Stimulated activated CD4-positive, alpha-beta T cell treated with anti-CD3 and anti-CD28 coated beads, Interleukin-1b, Interleukin-23, amount 100 ng/mL, for 4 hours (primary cell): ENCODE measurements around the gene EVC.
A peak's percentile ranks its signal among the peaks of the same experiment; 100 is the strongest.

Source experiments
- DNase-seq, 2 donors: peaks; one replicate each; pipeline ENCODE4 v3.0.0-alpha.2; 2020; ENCODE audit warnings: low read depth in 2 of 2

The EVC gene

DNA sequence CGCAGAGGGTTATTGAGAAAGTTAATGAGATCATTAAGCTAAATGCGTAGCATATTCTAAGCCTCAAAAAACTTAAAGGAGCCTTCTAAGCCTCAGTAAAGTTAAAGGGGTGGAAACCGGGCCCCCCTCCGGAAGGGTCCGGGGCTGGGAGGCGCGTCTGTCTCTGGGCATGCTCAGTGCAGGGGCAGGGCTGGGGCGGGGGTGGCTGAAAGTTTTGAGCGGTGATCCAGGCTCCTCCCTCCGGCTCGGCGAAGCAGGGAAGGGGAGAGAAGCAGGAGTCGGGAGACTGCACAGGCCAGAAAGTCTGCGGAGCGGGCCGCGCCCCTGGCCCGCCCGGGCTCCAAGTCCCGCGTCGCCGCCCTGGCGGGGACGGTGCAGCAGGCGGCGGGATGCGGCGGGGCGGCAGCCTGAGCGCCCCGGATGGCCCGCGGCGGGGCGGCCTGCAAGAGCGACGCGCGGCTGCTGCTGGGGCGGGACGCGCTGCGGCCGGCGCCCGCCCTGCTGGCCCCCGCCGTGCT, at the start of gene EVC:
TSS of gene EVC (plus strand) at position 241 of the 518 bp plus-strand sequence. CDS start at position 421, 180 bp downstream.
- peak in 1 of 2 donors; percentile 18 for DNase-seq

DNA sequence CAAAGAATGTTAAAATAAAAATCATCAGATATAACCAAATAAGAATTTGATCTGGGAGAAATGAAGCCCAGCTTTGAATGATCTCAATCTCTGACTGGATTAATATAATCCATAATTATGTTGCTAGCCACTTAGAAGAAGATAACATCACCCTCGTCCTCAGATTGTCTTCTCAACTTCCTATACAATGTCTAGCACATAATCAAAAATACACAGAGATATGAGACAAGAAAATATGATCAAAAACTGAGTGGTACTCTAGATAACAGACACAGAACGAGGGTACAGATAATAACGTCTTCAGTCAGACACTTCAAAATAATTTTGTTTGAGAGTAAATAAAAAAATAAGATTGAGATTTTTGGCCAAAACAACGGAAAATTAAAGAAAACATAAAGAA, 49.8 kb upstream of the EVC start:
- DNase-seq: no peak

DNA sequence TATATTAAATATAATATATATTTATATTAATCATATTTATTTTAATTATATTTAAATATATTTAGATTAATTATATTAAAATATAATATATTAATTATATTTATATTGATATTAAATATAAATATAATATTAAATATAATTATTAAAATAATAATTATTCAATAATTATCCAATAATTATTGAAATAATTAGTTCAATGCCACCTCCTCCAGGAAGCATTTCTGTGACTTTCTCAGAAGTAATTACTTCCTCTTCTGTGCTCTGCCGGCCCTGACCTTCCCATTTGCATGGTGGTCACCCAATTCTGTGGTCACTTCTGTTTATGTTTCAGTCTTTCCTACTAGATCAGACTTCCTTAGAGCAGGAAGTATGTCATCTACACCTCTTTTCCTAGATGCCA, 48.4 kb upstream of the EVC start:
- no peak for DNase-seq

DNA sequence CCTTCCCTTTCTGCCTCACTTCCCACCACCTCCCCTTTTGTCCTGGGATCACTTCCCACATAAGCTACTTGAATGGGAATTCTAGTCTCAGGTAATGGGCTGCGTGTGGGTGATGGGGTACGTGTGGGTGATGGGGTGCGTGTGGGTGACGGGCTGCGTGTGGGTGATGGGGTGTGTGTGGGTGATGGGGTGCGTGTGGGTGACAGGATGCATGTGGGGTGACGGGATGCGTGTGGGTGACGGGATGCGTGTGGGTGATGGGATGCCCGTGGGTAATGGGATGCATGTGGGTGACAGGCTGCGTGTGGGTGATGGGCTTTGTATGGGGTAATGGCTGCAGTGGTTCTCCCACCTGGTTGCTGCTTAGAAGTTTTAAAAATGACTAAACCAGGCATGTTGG, 46.2 kb upstream of the EVC start:
- DNase-seq: no peak

DNA sequence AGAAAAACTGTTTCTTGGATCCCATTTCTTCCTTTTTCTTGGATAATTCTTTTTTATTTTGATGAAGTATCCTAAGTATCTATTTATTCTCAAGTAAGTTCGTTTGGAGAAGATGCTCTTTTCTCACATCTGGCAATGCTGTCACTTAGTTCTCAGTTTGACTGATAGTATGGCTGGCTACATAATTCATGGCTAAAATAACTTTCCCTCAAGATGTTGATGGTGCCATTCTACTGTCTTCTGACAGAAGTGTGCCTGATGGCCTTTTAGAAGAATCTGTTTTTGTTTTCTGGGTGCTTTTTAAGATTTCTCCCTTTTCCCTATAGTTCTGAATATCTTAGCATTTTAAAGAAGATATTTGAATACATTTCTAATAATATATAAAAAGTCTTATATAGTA, 44.3 kb upstream of the EVC start:
- no peak for DNase-seq

DNA sequence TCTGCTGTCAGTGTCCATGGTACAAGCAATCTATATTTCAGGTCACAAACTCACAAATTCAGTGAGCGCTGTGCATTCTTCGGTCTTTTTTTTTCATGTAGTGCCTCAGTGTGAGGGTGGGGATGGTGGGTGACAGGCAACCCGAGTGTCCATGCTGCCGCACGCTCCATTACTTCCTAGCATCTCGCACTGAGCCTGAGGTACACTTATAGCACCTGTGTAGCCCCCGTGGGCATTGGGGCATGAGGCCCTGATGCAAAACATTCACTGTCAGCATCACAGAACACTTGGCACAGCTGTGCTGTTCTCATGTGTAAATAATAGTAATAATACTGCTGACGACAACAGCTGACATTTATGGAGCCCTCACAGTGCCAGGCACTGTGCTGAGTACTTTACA, 34.2 kb upstream of the EVC start:
- DNase-seq: no peak

DNA sequence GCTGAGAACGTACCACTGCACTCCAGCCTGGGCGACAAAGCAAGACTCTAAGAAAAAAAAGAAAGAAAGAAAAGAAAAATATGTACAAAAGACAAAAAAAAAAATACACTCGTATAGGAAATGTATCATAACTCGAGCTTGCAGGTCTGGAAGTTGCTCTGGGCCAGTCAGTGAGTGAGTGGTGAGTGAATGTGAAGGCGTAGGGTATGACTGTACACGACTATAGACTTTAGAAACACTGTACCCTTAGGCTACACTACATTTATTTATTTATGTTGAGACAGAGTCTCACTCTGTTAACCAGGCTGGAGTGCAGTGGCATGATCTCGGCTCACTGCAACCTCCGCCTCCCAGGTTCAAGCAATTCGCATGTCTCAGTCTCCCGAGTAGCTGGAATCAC, 32.0 kb upstream of the EVC start:
- DNase-seq: no peak

DNA sequence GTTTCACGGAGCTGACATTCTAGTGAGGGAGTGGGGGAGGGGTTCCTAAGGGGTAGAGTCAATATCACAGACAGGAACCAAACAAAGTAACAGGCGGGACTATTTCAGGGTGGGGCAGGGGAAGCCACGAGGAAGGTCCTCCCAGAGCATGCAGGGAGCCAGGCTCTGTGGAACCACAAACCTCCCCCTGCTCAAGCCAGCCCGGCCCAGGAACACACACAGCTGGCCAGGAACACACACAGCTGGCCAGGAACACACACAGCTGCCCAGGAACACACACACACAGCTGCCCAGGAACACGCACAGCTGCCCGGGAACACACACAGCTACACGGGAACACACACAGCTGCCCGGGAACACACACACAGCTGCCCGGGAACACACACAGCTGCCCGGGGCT, 27.4 kb upstream of the EVC start:
- DNase-seq: no peak

DNA sequence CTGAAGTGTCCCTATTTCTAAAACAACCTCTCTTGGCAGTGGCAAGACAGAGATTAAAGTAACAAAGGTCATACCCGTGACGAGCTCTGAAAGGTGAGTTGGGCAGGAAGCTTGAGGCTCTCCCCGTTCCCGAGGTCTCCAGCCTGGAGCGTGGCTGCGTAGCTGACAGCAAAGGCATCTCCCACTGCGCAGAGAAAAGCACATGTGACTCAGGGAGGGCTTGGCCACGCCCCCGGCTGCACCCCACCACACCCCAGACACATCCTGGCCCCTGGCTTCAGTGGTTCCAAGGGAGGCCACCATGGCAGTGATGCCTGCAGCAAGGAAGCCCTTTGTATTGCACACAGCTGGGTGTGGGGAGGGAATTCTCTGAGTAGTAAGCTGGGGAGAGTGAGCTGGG, 25.7 kb upstream of the EVC start:
- no peak for DNase-seq

DNA sequence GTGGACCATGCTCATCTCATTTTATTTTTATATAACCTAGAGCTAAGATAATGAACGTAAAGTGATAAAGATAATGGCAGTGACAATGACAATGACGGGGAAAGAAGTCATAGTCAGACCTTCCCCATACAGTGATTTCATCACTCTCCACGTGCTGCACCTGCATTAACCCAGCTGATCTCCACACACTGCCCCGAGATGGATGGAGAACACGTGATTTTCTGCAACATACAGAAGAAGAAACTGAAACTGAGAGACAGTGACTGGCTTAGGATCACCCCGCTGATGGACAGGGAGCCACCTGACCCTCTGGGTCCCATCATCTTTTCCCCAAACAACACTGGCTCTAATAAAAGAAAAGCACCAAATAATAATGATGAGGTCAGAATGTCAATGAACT, 24.7 kb upstream of the EVC start:
- DNase-seq: no peak

DNA sequence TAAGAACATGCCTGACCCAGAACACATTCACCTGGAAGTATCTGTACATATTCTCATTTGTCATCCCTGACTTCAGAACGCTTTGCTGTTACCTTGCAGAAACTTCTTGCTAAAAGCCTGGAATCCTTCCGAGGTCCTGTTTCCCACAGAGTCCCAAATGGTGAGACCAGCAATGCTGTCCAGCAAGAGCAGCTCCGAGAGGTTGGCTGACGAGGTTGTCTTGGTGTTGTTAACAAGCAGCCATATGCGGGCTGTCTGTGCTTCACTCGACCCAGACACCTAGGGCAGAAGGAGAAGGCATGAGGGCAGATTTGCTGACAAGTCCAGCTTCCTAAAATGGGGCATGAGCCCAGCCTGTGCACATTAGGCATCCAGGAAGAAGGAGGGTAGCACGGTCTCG, 21.9 kb upstream of the EVC start:
- no peak for DNase-seq

DNA sequence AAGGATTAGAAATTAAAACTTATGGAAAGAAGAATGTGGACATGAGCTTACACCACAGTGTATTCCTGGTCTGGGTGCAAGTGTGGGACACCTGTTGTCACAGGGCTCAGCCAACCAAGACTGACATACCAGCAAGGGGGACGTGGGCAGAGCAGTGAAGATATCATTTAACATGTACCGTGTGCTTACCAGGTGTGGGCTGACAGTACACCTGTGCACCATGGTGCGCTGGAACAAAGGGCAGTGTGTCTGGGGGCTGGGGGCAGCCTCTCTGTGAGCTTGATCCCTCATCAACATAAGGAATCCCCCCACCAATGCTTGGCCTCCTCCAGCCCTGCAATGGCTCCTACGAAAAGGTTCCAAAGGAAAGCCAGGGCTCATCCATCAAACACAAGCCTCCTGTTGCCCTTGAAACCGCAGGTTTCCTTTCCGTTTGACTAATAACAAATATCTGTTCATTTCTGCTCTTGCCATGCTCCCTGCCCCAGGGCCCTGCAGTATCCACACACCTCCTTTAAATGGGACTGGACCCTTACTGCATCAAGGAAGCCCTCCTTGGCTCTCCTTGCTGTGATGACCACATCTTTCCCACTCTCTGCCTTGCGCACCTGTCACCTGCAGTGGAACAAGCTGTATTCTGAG, 19.4 kb upstream of the EVC start:
- no peak for DNase-seq

DNA sequence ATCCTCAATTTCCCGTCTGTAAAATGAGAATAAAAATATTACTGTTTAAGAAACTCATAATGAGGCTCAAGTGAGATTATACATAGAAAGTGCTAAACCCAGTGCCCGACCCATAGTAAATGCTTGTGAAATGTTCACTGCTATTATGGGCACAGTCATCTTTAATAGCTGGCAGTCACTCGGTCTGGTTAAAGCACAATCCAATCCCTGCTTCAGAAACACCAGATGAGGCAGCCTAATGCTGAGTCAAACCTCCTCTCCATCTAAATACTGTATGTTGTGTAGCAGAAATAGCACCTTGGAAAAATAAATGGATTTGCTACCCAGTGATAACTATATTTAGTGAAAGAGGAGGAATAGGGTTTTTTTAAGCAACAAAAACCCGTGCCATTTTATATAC, 17.1 kb upstream of the EVC start:
- no peak for DNase-seq

DNA sequence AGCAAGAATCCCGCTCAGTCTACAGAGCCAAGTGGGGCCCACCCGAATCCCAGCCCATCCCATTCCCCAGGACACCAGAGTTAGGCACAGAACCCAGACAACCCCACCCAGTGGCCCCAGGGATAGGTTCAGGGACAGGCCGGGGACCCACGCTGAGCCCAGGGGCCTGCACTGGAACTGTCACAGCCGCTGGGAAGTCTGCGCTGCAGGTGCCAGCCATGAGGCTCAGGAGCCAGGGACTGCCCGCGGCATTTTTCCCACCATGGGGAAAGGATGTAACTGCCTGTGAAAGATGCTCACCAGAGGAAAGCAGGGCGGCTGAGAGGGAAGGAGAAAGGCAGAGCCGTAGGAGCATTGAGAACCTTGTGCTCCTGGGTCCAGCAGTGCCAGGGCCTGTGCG, 14.7 kb upstream of the EVC start:
- DNase-seq: no peak

DNA sequence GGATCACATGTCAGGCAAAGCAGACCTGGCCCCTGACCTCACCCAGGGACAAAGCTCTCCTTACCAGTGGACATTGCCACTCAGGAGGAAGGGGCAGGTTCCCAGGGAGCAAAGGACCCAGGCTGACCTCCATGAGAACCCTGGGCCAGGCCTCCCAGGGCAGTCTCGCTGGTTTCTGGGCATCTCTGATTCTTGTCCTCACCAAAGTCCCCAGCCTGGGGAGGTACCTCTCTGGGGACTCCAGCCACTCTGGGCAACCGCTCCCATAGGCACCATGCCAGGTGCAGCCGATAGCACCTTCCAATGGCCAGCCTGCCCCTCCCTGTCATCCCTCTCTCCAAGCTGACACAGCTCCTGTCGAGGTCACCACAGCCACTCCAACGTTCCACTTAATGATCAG, 10.5 kb upstream of the EVC start:
- no peak for DNase-seq

DNA sequence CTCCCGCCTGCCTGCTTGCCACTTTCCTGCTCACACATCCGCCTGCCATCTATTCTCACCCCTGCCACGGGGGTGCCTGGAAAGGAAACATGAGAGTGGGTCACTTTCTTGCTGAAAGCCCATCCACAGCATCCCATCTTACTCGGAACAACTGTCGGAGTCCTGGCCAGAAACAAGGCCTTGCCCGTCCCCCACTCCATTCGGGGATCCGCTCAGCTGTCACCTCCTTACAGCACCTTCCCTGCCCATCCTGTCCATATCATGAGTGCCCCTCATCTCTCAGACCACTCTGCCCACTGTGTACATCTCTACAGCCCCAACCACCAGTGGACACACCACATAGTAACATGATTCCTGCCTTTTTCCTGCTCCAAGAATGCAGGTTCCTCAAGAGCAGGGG, 9.0 kb upstream of the EVC start:
- DNase-seq: no peak

DNA sequence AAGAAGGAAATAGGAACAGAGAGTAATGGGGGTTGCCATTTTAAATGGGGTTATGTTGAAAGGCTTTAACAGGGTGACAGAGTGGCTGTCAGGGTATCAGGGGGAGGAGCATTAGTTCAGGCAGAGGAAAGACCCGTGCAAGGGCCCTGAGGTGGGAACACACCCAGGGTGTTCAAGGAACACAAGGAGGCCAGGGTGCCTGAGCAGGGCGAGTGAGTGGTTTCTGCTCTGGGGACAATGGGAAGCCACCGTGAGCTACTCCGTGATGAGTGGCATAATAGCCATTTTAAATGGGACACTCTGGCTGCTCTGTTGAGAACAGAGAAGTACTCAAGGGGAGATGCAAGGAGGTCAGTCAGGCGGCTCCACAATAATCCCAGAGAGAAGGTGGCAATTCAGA, 7.2 kb upstream of the EVC start:
- no peak for DNase-seq

DNA sequence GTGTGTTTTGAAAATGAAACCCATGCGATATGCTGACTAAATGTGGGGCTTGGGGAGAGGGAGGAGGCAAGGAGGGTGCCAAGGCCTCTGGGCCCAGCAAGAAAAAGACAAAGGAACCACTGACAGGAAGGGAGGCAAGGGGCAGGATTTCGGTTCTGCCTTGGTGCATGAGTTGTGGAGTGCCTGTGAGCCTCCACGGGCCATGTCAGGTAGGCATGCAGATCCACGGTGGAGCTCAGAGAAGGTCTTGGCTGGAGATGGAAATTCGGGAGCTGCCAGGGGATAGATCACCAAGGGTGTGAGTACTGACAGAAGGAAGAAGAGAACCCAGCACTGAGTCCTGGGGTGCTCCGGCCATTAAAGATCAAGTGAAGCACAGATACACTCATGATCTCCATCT, 6.7 kb upstream of the EVC start:
- DNase-seq: no peak

DNA sequence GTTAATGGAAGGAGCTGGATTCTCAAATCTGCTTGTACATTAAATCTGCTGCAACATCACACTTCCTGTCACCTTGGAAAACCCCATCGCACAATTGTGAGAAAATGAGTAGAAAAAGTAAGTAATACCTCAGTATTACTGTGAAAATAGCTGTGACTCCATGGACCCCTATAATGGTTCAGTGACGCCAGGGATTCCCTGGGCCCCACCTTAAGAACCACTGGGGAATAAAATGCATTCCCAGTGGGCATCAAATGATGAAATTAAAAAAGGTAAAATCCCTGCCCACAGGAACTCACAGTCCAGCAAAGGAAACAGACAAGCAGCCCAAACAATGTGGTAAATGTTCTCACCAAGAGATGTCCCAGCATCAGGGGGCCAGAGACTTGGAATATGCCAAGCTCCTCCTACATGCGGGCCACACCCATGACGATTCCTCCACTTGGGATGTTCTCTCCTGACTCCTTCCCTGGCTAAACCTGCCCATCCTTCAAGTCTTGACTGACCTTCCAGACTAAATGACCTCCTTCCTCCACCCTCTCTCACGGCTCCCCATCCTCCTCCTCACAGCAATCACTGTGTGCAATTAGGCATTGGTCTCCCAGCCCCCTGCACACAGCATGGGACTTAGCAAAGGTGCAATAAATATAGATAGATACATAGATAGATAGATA, 5.2 kb upstream of the EVC start:
- no peak for DNase-seq

DNA sequence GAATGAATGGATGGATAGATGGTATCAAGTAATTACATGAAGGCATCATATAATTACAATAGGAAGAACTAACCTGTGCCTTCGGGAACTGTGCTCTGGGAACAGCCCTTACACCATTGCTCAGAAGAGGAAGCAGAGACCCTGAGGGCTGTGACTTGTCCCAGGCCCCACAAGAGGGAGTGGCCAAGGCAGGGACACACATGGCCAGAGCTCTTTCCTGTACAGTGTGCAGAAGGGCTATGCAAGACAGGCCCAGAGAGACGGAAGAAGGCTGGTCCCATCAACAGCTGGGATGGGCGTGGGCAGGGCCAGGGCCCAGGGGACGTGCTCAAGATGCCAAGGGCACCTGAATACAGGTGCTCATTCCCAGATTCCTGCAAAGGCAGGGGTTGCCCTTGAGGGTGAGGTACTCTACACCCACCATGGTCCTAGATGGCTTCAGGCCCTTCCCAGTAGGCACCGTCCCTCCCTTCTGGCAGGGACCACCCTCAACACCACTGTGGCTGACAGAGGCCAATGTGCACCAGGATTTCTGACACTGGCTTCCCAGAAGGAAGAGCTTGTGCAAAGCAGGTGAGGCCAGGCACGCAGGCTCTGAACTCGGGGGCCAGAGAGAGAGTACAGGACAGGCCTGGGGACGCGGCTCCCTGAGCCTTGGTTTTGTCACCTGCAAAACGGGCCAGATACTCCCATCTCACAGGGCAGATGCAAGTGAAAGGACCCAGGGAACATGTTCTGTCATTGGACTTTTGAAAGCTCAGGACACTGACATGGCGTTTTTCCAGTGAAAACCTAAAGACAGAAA, 4.3 kb upstream of the EVC start:
- DNase-seq: no peak

DNA sequence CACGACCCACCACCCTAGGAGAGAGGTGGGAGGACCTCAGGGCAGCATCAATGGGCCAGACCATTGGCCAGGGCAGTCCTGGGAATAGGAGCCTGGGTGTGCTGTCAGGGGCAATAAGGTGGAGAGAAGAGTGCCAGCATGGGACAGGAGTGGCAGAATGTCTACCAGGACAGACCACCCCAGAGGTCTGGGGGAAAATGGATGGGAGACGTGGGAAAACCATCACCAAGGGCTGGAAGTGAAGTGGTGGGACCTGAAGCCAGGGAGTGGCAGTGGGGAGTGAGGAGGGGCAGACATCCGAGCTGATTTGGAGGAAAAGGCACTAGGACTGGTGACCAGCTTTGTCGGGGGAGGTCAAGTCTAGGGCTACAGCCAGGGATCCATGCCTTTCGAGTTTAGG, 3.6 kb upstream of the EVC start:
- DNase-seq: no peak

DNA sequence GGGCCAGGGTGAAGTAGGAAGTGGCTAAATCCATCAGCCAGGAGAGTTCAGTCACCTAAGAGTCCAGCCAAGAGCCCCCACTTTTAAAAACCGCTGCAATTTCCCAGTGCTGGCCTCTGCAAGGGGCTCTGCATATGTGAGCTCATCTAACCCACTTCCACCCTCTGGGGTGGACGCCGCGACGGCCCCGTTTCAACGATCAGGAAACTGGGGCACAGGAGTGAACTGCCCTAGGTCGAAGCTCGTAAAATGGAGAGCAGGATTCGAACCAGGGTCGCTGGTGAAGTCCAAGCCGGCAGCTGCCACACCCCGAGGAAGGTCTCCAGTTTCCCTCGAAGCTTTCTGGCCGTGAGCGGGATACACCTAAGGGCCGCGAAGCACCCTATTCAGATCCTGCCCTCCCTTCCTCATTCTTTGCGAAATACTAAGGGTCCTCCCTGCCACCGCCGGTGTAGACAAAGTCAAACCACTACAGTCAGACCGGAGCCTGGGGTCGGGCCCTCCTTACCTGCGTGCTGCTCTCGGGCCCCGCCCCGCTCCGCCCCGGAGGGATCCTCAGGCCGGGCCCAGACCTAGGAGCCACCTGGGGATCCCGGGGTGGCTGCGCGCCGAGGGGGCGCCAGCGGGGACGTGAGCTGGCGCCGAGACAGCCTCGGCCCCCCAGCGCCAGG, 3.1 kb upstream of the EVC start:
- DNase-seq: no peak
